HUES48 (cell line): ENCODE results near the gene KCTD1.
A peak's percentile ranks its signal among the peaks of the same experiment; 100 is the strongest.

Source experiments
- H3K27ac ChIP-seq: one replicate; pipeline ENCODE4 v1.7.0; 2013; ENCODE audit warnings: low read depth, low read length, inconsistent platforms
- H3K27me3 ChIP-seq: 2 replicates; pipeline ENCODE4 v1.6.1; 2013; ENCODE audit warnings: mild to moderate bottlenecking, low read length; ENCODE audit not compliant: control insufficient read depth, insufficient read depth
- H3K36me3 ChIP-seq: 2 replicates; pipeline ENCODE4 v1.6.1; 2013; ENCODE audit warnings: low read length; ENCODE audit not compliant: control insufficient read depth, insufficient read depth
- H3K4me1 ChIP-seq: 2 replicates; pipeline ENCODE4 v1.6.1; 2013; ENCODE audit warnings: mild to moderate bottlenecking, low read length; ENCODE audit not compliant: control insufficient read depth, insufficient read depth
- H3K4me3 ChIP-seq: 2 replicates; pipeline ENCODE4 v1.5.1; 2013; ENCODE audit warnings: mild to moderate bottlenecking, low read depth, low read length
- H3K9ac ChIP-seq: 2 replicates; pipeline ENCODE4 v1.6.1; 2013; ENCODE audit warnings: mild to moderate bottlenecking, low read depth, low read length, moderate library complexity
- H3K9me3 ChIP-seq: 2 replicates; pipeline ENCODE4 v1.6.1; 2013; ENCODE audit warnings: low read length; ENCODE audit not compliant: control insufficient read depth, insufficient read depth

Gene KCTD1

GRCh38 chr18:26547646-26548414, 523 bp downstream of the KCTD1 start:
- H3K9me3 ChIP-seq: no peaks in the 10 kb centered on the region
- H3K4me3 ChIP-seq: peak overlapping the region; percentile 72
- peak overlapping the region; percentile 25; the same call in 1 of the 2 replicates for H3K9ac ChIP-seq
- H3K27ac ChIP-seq: no peak overlapping the region
- peaks cover 31% of the 10 kb centered on the region for H3K4me1 ChIP-seq
- peaks cover 69% of the 10 kb centered on the region for H3K27me3 ChIP-seq
- no peaks in the 10 kb centered on the region for H3K36me3 ChIP-seq

GRCh38 chr18:26546875-26547645, 1.3 kb downstream of the KCTD1 start:
- no peaks in the 10 kb centered on the region for H3K36me3 ChIP-seq
- peaks cover 29% of the 10 kb centered on the region for H3K4me1 ChIP-seq
- no peak overlapping the region for H3K27ac ChIP-seq
- H3K9me3 ChIP-seq: no peaks in the 10 kb centered on the region
- peaks cover 62% of the 10 kb centered on the region for H3K27me3 ChIP-seq
- no peak overlapping the region for H3K9ac ChIP-seq
- peak overlapping the region; percentile 72 for H3K4me3 ChIP-seq

GRCh38 chr18:26546170-26546874, 2.0 kb downstream of the KCTD1 start:
- Histone ChIP-seq H3K27me3 (peaks cover 54% of the 10 kb centered on the region), H3K9me3 (no peaks in the 10 kb centered on the region), H3K36me3 (no peaks in the 10 kb centered on the region), H3K27ac (no peak overlapping the region), H3K9ac (no peak overlapping the region), H3K4me1 (peaks cover 23% of the 10 kb centered on the region), H3K4me3 (peak overlapping the region; percentile 72)

- peak overlapping the region; percentile 72 for H3K4me3 ChIP-seq
- peaks cover 46% of the 10 kb centered on the region for H3K27me3 ChIP-seq
- no peak overlapping the region for H3K9ac ChIP-seq
These were observed 2.8 kb downstream of the KCTD1 start for GRCh38 chr18:26545335-26546123.

GRCh38 chr18:26544451-26544850, 3.9 kb downstream of the KCTD1 start:
- peaks cover 21% of the 10 kb centered on the region for H3K4me1 ChIP-seq
- H3K27me3 ChIP-seq: peaks cover 35% of the 10 kb centered on the region
- H3K9ac ChIP-seq: no peak overlapping the region
- no peak overlapping the region for H3K4me3 ChIP-seq
- no peak overlapping the region for H3K27ac ChIP-seq
- no peaks in the 10 kb centered on the region for H3K9me3 ChIP-seq
- H3K36me3 ChIP-seq: no peaks in the 10 kb centered on the region

More at GRCh38 chr18:26545335-26546123, 2.8 kb downstream of the KCTD1 start:
- Histone ChIP-seq H3K36me3 (no peaks in the 10 kb centered on the region), H3K27ac (no peak overlapping the region), H3K9me3 (no peaks in the 10 kb centered on the region), H3K4me1 (peaks cover 23% of the 10 kb centered on the region)

- Histone ChIP-seq H3K9ac (no peak overlapping the region), H3K36me3 (no peaks in the 10 kb centered on the region), H3K4me3 (no peak overlapping the region), H3K27me3 (peaks cover 34% of the 10 kb centered on the region), H3K9me3 (no peaks in the 10 kb centered on the region), H3K27ac (no peak overlapping the region), H3K4me1 (peaks cover 21% of the 10 kb centered on the region)
These were observed 5.0 kb downstream of the KCTD1 start for GRCh38 chr18:26543373-26543772.

GRCh38 chr18:26540043-26540628, 8.2 kb downstream of the KCTD1 start:
- peaks cover 4% of the 10 kb centered on the region; the same call in 1 of the 2 replicates for H3K4me1 ChIP-seq

GRCh38 chr18:26538524-26538923, 9.8 kb downstream of the KCTD1 start:
- Histone ChIP-seq H3K9me3 (no peaks in the 10 kb centered on the region), H3K4me3 (no peak overlapping the region), H3K36me3 (no peaks in the 10 kb centered on the region), H3K4me1 (peaks cover 4% of the 10 kb centered on the region; the same call in 1 of the 2 replicates), H3K27ac (no peak overlapping the region), H3K27me3 (no peaks in the 10 kb centered on the region), H3K9ac (no peak overlapping the region)

More at GRCh38 chr18:26540043-26540628, 8.2 kb downstream of the KCTD1 start:
- H3K4me3 ChIP-seq: no peak overlapping the region
- no peaks in the 10 kb centered on the region for H3K36me3 ChIP-seq
- no peaks in the 10 kb centered on the region for H3K9me3 ChIP-seq
- H3K9ac ChIP-seq: no peak overlapping the region
- H3K27me3 ChIP-seq: peaks cover 4% of the 10 kb centered on the region
- H3K27ac ChIP-seq: peak overlapping the region; percentile 32

- no peak overlapping the region for H3K4me3 ChIP-seq
- H3K4me1 ChIP-seq: peaks cover 17% of the 10 kb centered on the region
- no peaks in the 10 kb centered on the region for H3K36me3 ChIP-seq
- no peak overlapping the region for H3K9ac ChIP-seq
- no peaks in the 10 kb centered on the region for H3K9me3 ChIP-seq
- H3K27ac ChIP-seq: no peak overlapping the region
- H3K27me3 ChIP-seq: no peaks in the 10 kb centered on the region
These were observed 11.7 kb downstream of the KCTD1 start for GRCh38 chr18:26536664-26537063.

GRCh38 chr18:26536032-26536431, 12.3 kb downstream of the KCTD1 start:
- Histone ChIP-seq H3K27ac (no peak overlapping the region), H3K4me1 (peaks cover 21% of the 10 kb centered on the region), H3K4me3 (no peak overlapping the region), H3K9me3 (no peaks in the 10 kb centered on the region), H3K36me3 (no peaks in the 10 kb centered on the region), H3K9ac (no peak overlapping the region), H3K27me3 (no peaks in the 10 kb centered on the region)
